K562 (cell line): ENCODE results near the gene SUPT3H. TPM values are rescaled to one million over a fixed set of nuclear protein-coding genes. Genes with fewer than 3 reads are reported as not detected.

Experiments used
- ATAC-seq: fragments of 200-7000 bp; cut with Tn5 transposase; 3 replicates; pipeline ENCODE4 v1.9.1; 2020; ENCODE audit warnings: moderate library complexity
- BruUV-seq: library from RNA; stranded (reverse); fragments of 400-500 nt; replicated peaks from 2 replicates; lab custom pipeline; 2021; lab: Mats Ljungman, UMichigan
- CTCF ChIA-PET: fragments of 300-600 bp; formaldehyde crosslinking; extraction: SDS; loops from one replicate; lab custom pipeline; 2021; ENCODE audit warnings: low intra/inter-chr PET ratio; lab: Yijun Ruan, JAX
- POLR2A ChIA-PET: fragments of 300-600, 350-650 bp; sonication (Branson Sonifier 250); formaldehyde crosslinking; extraction: SDS; loops from one replicate; lab custom pipeline; 2021; ENCODE audit warnings: antibody characterized with exemption, inconsistent platforms; lab: Yijun Ruan, JAX
- DNase-seq, 4 experiments: peaks; one replicate each; pipeline versions ENCODE4 v3.0.0 to v3.0.0-alpha.2; 2011 to 2018; ENCODE audit warnings: low spot score in 3 of 4, mixed read lengths in 3 of 4; ENCODE audit errors: extremely low read depth in 1 of 4
- FAIRE-seq: peaks from 2 replicates; lab custom pipeline; 2011; peaks lifted over from hg19 to GRCh38; lab: Jason Lieb, UNC
- H2AFZ ChIP-seq: 2 replicates; pipeline ENCODE4 v1.6.0; 2011; ENCODE audit warnings: low read depth, low read length, control low read depth, inconsistent platforms
- H3K27ac ChIP-seq: fragments of 200-600 bp; 3 replicates; pipeline ENCODE4 v1.8.0; 2011; ENCODE audit warnings: low read depth, mild to moderate bottlenecking, control low read depth, inconsistent platforms, low read length, moderate library complexity, mixed read lengths; ENCODE audit errors: extremely low read depth
- H3K27me3 ChIP-seq, 2 experiments: fragments of 300-600 bp in 1 of 2; 2 replicates in 1 of 2; 3 replicates in 1 of 2; pipeline versions ENCODE4 v1.6.0 to v1.8.0; 2011; ENCODE audit warnings: inconsistent platforms in 2 of 2, low read length in 2 of 2, mild to moderate bottlenecking in 1 of 2, mixed read lengths in 1 of 2, moderate library complexity in 1 of 2; ENCODE audit not compliant: control insufficient read depth in 2 of 2, insufficient read depth in 2 of 2
- H3K36me3 ChIP-seq: fragments of 300-600 bp; 3 replicates; pipeline ENCODE4 v1.8.0; 2011; ENCODE audit warnings: mild to moderate bottlenecking, low read length, inconsistent platforms; ENCODE audit not compliant: control insufficient read depth, insufficient read depth
- H3K4me1 ChIP-seq, 2 experiments: fragments of 200-600 bp in 1 of 2; replicated peaks in 1 of 2; 2 replicates in 1 of 2; 3 replicates in 1 of 2; pipeline versions ENCODE4 v1.5.1 to v1.8.0; 2011; ENCODE audit warnings: inconsistent platforms in 2 of 2, low read length in 2 of 2, mild to moderate bottlenecking in 1 of 2, mixed read lengths in 1 of 2, moderate library complexity in 1 of 2; ENCODE audit not compliant: control insufficient read depth in 2 of 2, insufficient read depth in 2 of 2
- H3K4me2 ChIP-seq: 2 replicates; pipeline ENCODE4 v1.6.1; 2011; ENCODE audit warnings: low read length, control low read depth, inconsistent platforms, mixed read lengths; ENCODE audit not compliant: insufficient read depth
- H3K4me3 ChIP-seq: fragments of 200-600 bp; sonication (generic), shearing (Covaris generic); 2 replicates; pipeline ENCODE4 v1.5.1; 2016; ENCODE audit warnings: control low read depth, inconsistent platforms
- H3K79me2 ChIP-seq: fragments of 200-600 bp; 3 replicates; pipeline ENCODE4 v1.8.0; 2011; ENCODE audit warnings: low read length, inconsistent platforms; ENCODE audit not compliant: control insufficient read depth, insufficient read depth
- H3K9ac ChIP-seq, 2 experiments: 2 replicates each; pipeline versions ENCODE4 v1.6.0 to v1.6.1; 2011; ENCODE audit warnings: low read depth in 2 of 2, low read length in 2 of 2, control low read depth in 1 of 2, inconsistent platforms in 1 of 2, mild to moderate bottlenecking in 1 of 2, mixed read lengths in 1 of 2; ENCODE audit not compliant: insufficient read depth in 1 of 2
- H3K9me1 ChIP-seq: one replicate; pipeline ENCODE4 v1.6.0; 2011; ENCODE audit warnings: inconsistent platforms, mild to moderate bottlenecking, low read length, moderate library complexity; ENCODE audit not compliant: control insufficient read depth, insufficient read depth
- H3K9me3 ChIP-seq: replicated peaks from 2 replicates; pipeline ENCODE4 v1.5.1; 2011; ENCODE audit warnings: low read depth, low read length, inconsistent platforms; ENCODE audit not compliant: control insufficient read depth, insufficient read depth
- H4K20me1 ChIP-seq: replicated peaks from 2 replicates; pipeline ENCODE4 v1.6.1; 2011; ENCODE audit warnings: low read length, inconsistent platforms, mixed read lengths; ENCODE audit not compliant: control insufficient read depth, insufficient read depth
- ATF3 ChIP-seq, 2 experiments: fragments of 450-650 bp in 1 of 2; sonication (generic) in 1 of 2; formaldehyde crosslinking in 1 of 2; IDR thresholded peaks in 1 of 2; conservative IDR thresholded peaks in 1 of 2; 2 replicates each; pipeline versions ENCODE4 v1.6.1 to v1.8.1; 2016 to 2023; ENCODE audit warnings: mild to moderate bottlenecking in 2 of 2, moderate library complexity in 2 of 2, inconsistent platforms in 1 of 2, missing genetic modification reagents in 1 of 2
- COPS2 ChIP-seq: fragments of 450-650 bp; conservative IDR thresholded peaks from 2 replicates; pipeline ENCODE4 v1.6.1; 2016; ENCODE audit warnings: mild to moderate bottlenecking, moderate library complexity
- JUND ChIP-seq, 2 experiments: IDR thresholded peaks; 2 replicates in 1 of 2; 3 replicates in 1 of 2; pipeline ENCODE4 v1.6.1; 2011; ENCODE audit warnings: borderline replicate concordance in 2 of 2, low read depth in 2 of 2, low read length in 2 of 2, improper control_type of control experiment in 1 of 2, missing biosample characterization in 1 of 2, missing genetic modification characterization in 1 of 2, missing genetic modification reagents in 1 of 2
- SLC30A9 ChIP-seq: fragments of 250-450 bp; sonication (Bioruptor Pico); IDR thresholded peaks from 2 replicates; pipeline ENCODE4 v1.8.0; 2022; ENCODE audit warnings: mild to moderate bottlenecking, moderate library complexity
- SMAD4 ChIP-seq: fragments of 250-450 bp; sonication (Bioruptor Pico); conservative IDR thresholded peaks from 2 replicates; pipeline ENCODE4 v1.8.0; 2021; ENCODE audit warnings: inconsistent platforms, mild to moderate bottlenecking, moderate library complexity
- WGBS: fragments of 100-300 bp; shearing (Covaris generic); methylation state at CpG from one replicate; pipeline ENCODE4 v1.1.6; 2016; ENCODE audit warnings: low coverage, mixed read lengths; ENCODE audit not compliant: insufficient coverage; ENCODE audit errors: missing lambda C conversion rate; 5-methylcytosine and 5-hydroxymethylcytosine counted together
- in situ Hi-C: fragments of 300-500 bp; cut with MboI; formaldehyde crosslinking; loops from 4 replicates; pipeline ENCODE4 v1.15.0; 2018; ENCODE audit warnings: inconsistent platforms, mixed read lengths
- intact Hi-C: fragments of 100-400 bp; cut with micrococcal nuclease; formaldehyde crosslinking; loops from 2 replicates; pipeline ENCODE4 v1.14.2; 2022
- polyA plus RNA-seq, 8 experiments: library from polyadenylated mRNA; depleted of rRNA in 4 of 8; stranded (reverse) in 5 of 8; unstranded in 3 of 8; fragments of >200 nt; fragmentation: Nextera tagmentation in 2 of 8; fragmentation: Illumina TruSeq in 1 of 8; extraction: Ambion mirVana in 2 of 8; extraction: Trizol in 1 of 8; gene quantifications; 2 replicates each; pipeline versions ENCODE4 v1.2.1 to v1.2.3, GENCODE V29; 2011 to 2014; ENCODE audit warnings: inconsistent platforms in 1 of 8, missing spikeins in 1 of 8
- total RNA-seq, 7 experiments: library from RNA; depleted of rRNA in 6 of 7; stranded (reverse); fragments of >200 nt in 6 of 7; fragmentation: Illumina TruSeq in 2 of 7; extraction: Trizol in 2 of 7; gene quantifications; 2 replicates each; pipeline versions ENCODE4 v1.2.1 to v1.2.3, GENCODE V29; 2011 to 2021; ENCODE audit warnings: low replicate concordance in 1 of 7

SUPT3H gene
- total and polyA plus RNA-seq, 9 of the 15 experiments (the other 6 are each of a cell fraction or from before 2014, with no cell fraction given) = 7.2 to 16.3 (median 11.9) TPM

- ATAC-seq (no peak), FAIRE-seq (no peak), DNase-seq (no peak)
- no peaks in the 10 kb centered on the region for H3K27me3 ChIP-seq
- H3K4me3 ChIP-seq = no peak overlapping the region
- no peaks in the 10 kb centered on the region for H3K36me3 ChIP-seq
- no peak overlapping the region for H3K4me2 ChIP-seq
- ChIA-PET CTCF (no interaction called here), POLR2A (interaction anchor here (0.7 to 2.8 kb wide), 2 partner anchors 9 to 22 kb away, joined by 3 to 12 read pairs; partner anchors contain the start of gene SUPT3H)
- no peaks in the 10 kb centered on the region for H3K79me2 ChIP-seq
- H3K9me3 ChIP-seq = no peaks in the 10 kb centered on the region
- H2AFZ ChIP-seq = no peak overlapping the region
- no TSS peak for BruUV-seq
- H3K9me1 ChIP-seq = no peaks in the 10 kb centered on the region
- no peak for TF ChIP-seq COPS2
- no peak for TF ChIP-seq JUND (IDR thresholded peaks at IDR 0.05; ENCODE audit: borderline replicate concordance, low read depth, low read length)
- TF ChIP-seq JUND (tag; IDR thresholded peaks at IDR 0.05; ENCODE audit: borderline replicate concordance, low read depth, low read length) = 0 out of 3 replicates have a peak, but pooled peaks have one; percentile 19
- no peak for TF ChIP-seq SMAD4 (CRISPR knock-in tag)
- TF ChIP-seq ATF3 (IDR thresholded peaks at IDR 0.05) = peak; percentile 45
- no peak for TF ChIP-seq ATF3 (CRISPR knock-in tag; conservative IDR thresholded peaks at IDR 0.05)
- TF ChIP-seq SLC30A9 (CRISPR knock-in tag) = no peak
- in situ Hi-C loops (no loop called here), intact Hi-C loops (no loop called here)
- no peak overlapping the region for H3K9ac ChIP-seq
- WGBS = 17% methylated on average over 3 of the region's 3 CpGs
- no peaks in the 10 kb centered on the region for H4K20me1 ChIP-seq
- H3K4me1 ChIP-seq = peaks cover 0 to 5% of the 10 kb centered on the region in 2 experiments; a peak in 1 of 5 replicates
- H3K27ac ChIP-seq = no peak overlapping the region
Measured at GRCh38 chr6:45386501-45386900, 8.8 kb upstream of the SUPT3H start.
